GM23338 (cell line): Measurements from ENCODE around the gene RPL27. TPM values are rescaled to one million over a fixed set of nuclear protein-coding genes. Genes with fewer than 3 reads are reported as not detected.

Experiments used
- ATAC-seq: fragments of 200-7000 bp; cut with Tn5 transposase; 3 replicates; pipeline ENCODE4 v1.9.1; 2020
- DNase-seq: peaks from one replicate; pipeline ENCODE4 v3.0.0-alpha.2; 2015; ENCODE audit warnings: low spot score
- H2AFZ ChIP-seq: fragments of 200-600 bp; sonication (generic); 2 replicates; pipeline ENCODE4 v1.8.0; 2016; ENCODE audit warnings: antibody characterized with exemption, mild to moderate bottlenecking, moderate library complexity
- H3F3A ChIP-seq: fragments of 200-600 bp; sonication (generic); replicated peaks from 2 replicates; pipeline ENCODE4 v1.8.0; 2017; ENCODE audit warnings: antibody characterized with exemption, mixed run types, low read depth
- H3K27ac ChIP-seq: fragments of 200-600 bp; sonication (generic); 2 replicates; pipeline ENCODE4 v1.6.1; 2016; ENCODE audit warnings: low read depth
- H3K27me3 ChIP-seq: fragments of 200-600 bp; sonication (generic); 2 replicates; pipeline ENCODE4 v1.8.0; 2016; ENCODE audit warnings: mild to moderate bottlenecking, mixed run types, moderate library complexity; ENCODE audit not compliant: insufficient read depth
- H3K36me3 ChIP-seq: fragments of 200-600 bp; sonication (generic); 2 replicates; pipeline ENCODE4 v1.8.0; 2016; ENCODE audit warnings: mild to moderate bottlenecking; ENCODE audit not compliant: insufficient read depth
- H3K4me1 ChIP-seq: fragments of 200-600 bp; sonication (generic); 2 replicates; pipeline ENCODE4 v1.8.0; 2016; ENCODE audit warnings: mild to moderate bottlenecking, moderate library complexity; ENCODE audit not compliant: insufficient read depth
- H3K4me2 ChIP-seq: fragments of 200-600 bp; sonication (generic); 2 replicates; pipeline ENCODE4 v1.7.1; 2017; ENCODE audit warnings: mixed run types
- H3K4me3 ChIP-seq: fragments of 200-600 bp; sonication (generic); 2 replicates; pipeline ENCODE4 v1.6.1; 2016; ENCODE audit warnings: mixed run types
- H3K79me2 ChIP-seq: fragments of 200-600 bp; sonication (generic); replicated peaks from 2 replicates; pipeline ENCODE4 v1.8.0; 2017; ENCODE audit warnings: mild to moderate bottlenecking; ENCODE audit not compliant: insufficient read depth
- H3K9me2 ChIP-seq: fragments of 200-600 bp; sonication (generic); 2 replicates; pipeline ENCODE4 v1.8.0; 2017; ENCODE audit not compliant: insufficient read depth
- H4K20me1 ChIP-seq: fragments of 200-600 bp; sonication (generic); replicated peaks from 2 replicates; pipeline ENCODE4 v1.8.0; 2017; ENCODE audit warnings: mild to moderate bottlenecking; ENCODE audit not compliant: insufficient read depth
- H3K27ac Mint-ChIP-seq: 2 replicates; pipeline ENCODE4 v1.8.0; 2020; ENCODE audit warnings: inconsistent platforms, mild to moderate bottlenecking, moderate library complexity, mixed read lengths
- H3K27me3 Mint-ChIP-seq: 3 replicates; pipeline ENCODE4 v1.8.0; 2022; ENCODE audit warnings: low read depth, mild to moderate bottlenecking, moderate library complexity, mixed read lengths, inconsistent platforms; ENCODE audit not compliant: insufficient read depth, poor library complexity
- H3K36me3 Mint-ChIP-seq: 3 replicates; pipeline ENCODE4 v1.8.0; 2021; ENCODE audit warnings: low read depth, mild to moderate bottlenecking, inconsistent platforms, moderate library complexity, mixed read lengths
- H3K4me1 Mint-ChIP-seq: 3 replicates; pipeline ENCODE4 v1.8.0; 2020; ENCODE audit warnings: mild to moderate bottlenecking, inconsistent platforms, mixed read lengths
- H3K4me3 Mint-ChIP-seq: 3 replicates; pipeline ENCODE4 v1.8.0; 2021; ENCODE audit warnings: moderate library complexity, mild to moderate bottlenecking, inconsistent platforms, mixed read lengths
- H3K9me3 Mint-ChIP-seq: 3 replicates; pipeline ENCODE4 v1.8.0; 2020; ENCODE audit warnings: moderate library complexity, mild to moderate bottlenecking, inconsistent platforms, mixed read lengths
- CREB1 ChIP-seq: fragments of 250-450 bp; sonication (Bioruptor Pico); IDR thresholded peaks from 2 replicates; pipeline ENCODE4 v1.5.0; 2020; ENCODE audit warnings: low read depth, mild to moderate bottlenecking, moderate library complexity
- CTCF ChIP-seq, 2 experiments: fragments of 200-600 bp in 1 of 2; sonication (generic) in 1 of 2; conservative IDR thresholded peaks; 2 replicates each; pipeline versions ENCODE4 v1.5.1 to v1.6.1; 2016 to 2017; ENCODE audit warnings: antibody characterized with exemption in 2 of 2, low read depth in 2 of 2, mild to moderate bottlenecking in 2 of 2, moderate library complexity in 1 of 2
- ETS1 ChIP-seq: IDR thresholded peaks from 2 replicates; pipeline ENCODE4 v1.6.1; 2016; ENCODE audit warnings: antibody characterized with exemption
- EZH2 ChIP-seq: fragments of 200-600 bp; sonication (generic); IDR thresholded peaks from one replicate; pipeline ENCODE4 v1.8.0; 2017; ENCODE audit warnings: antibody characterized with exemption, mild to moderate bottlenecking, low read depth; ENCODE audit not compliant: unreplicated experiment
- EZH2phosphoT487 ChIP-seq: fragments of 200-600 bp; sonication (generic); IDR thresholded peaks from one replicate; pipeline ENCODE4 v1.8.1; 2018; ENCODE audit warnings: antibody characterized with exemption; ENCODE audit not compliant: unreplicated experiment
- JUNB ChIP-seq: IDR thresholded peaks from one replicate; pipeline ENCODE4 v1.6.1; 2016; ENCODE audit warnings: antibody characterized with exemption; ENCODE audit not compliant: unreplicated experiment
- NANOG ChIP-seq: IDR thresholded peaks from 2 replicates; pipeline ENCODE4 v1.6.1; 2016; ENCODE audit warnings: antibody characterized with exemption, borderline replicate concordance
- POLR2AphosphoS5 ChIP-seq: IDR thresholded peaks from 2 replicates; pipeline ENCODE4 v1.6.1; 2016; ENCODE audit warnings: antibody characterized with exemption, low read depth
- REST ChIP-seq: IDR thresholded peaks from one replicate; pipeline ENCODE4 v1.6.1; 2018; ENCODE audit warnings: antibody characterized with exemption; ENCODE audit not compliant: unreplicated experiment
- STAT1 ChIP-seq: IDR thresholded peaks from one replicate; pipeline ENCODE4 v1.6.1; 2016; ENCODE audit warnings: antibody characterized with exemption; ENCODE audit not compliant: unreplicated experiment
- ZNF114 ChIP-seq: fragments of 250-450 bp; sonication (Bioruptor Pico); IDR thresholded peaks from 2 replicates; pipeline ENCODE4 v1.5.0; 2020; ENCODE audit warnings: mild to moderate bottlenecking, moderate library complexity
- ZNF331 ChIP-seq: fragments of 250-450 bp; sonication (Bioruptor Pico); IDR thresholded peaks from 2 replicates; pipeline ENCODE4 v1.5.0; 2020; ENCODE audit warnings: low read depth, mild to moderate bottlenecking, moderate library complexity
- ZNF462 ChIP-seq: fragments of 250-450 bp; sonication (Bioruptor Pico); IDR thresholded peaks from 2 replicates; pipeline ENCODE4 v1.5.0; 2020; ENCODE audit warnings: mild to moderate bottlenecking, moderate library complexity
- polyA plus RNA-seq: library from polyadenylated mRNA; unstranded; fragments of >200 nt; fragmentation: Nextera tagmentation; extraction: Ambion mirVana; gene quantifications from 2 replicates; pipeline ENCODE4 v1.2.1, GENCODE V29; 2016
- total RNA-seq: library from RNA; depleted of rRNA; stranded (reverse); fragments of >200 nt; shearing (Covaris generic); gene quantifications from 2 replicates; pipeline ENCODE4 v1.2.3, GENCODE V29; 2014

The RPL27 gene
- total and polyA plus RNA-seq, 2 experiments from 2014 or later, result 1,784 to 2,722 TPM

GRCh38 chr17:42975265-42975664, 23.0 kb upstream of the RPL27 start:
- Mint-ChIP-seq H3K36me3 (peaks cover 5% of the 10 kb centered on the region; the same call in 2 of the 3 replicates), H3K27me3 (peaks cover 7% of the 10 kb centered on the region), H3K27ac (no peak overlapping the region), H3K4me3 (no peak overlapping the region), H3K4me1 (peaks cover 7% of the 10 kb centered on the region; the same call in 2 of the 3 replicates), H3K9me3 (peaks cover 7% of the 10 kb centered on the region; the same call in 2 of the 3 replicates)
- Histone ChIP-seq H3F3A (peaks cover 9% of the 10 kb centered on the region; the same call in 1 of the 2 replicates), H3K79me2 (no peaks in the 10 kb centered on the region), H3K27ac (no peak overlapping the region), H3K4me2 (no peak overlapping the region), H2AFZ (no peak overlapping the region), H3K27me3 (no peaks in the 10 kb centered on the region), H3K36me3 (no peaks in the 10 kb centered on the region), H3K4me1 (peaks cover 10% of the 10 kb centered on the region; the same call in 1 of the 2 replicates), H3K4me3 (no peak overlapping the region), H4K20me1 (no peaks in the 10 kb centered on the region), H3K9me2 (no peaks in the 10 kb centered on the region; the same call in 1 of the 2 replicates)
- ATAC-seq (no peak), DNase-seq (no peak)
- TF ChIP-seq EZH2phosphoT487, result no peak
- no peak for TF ChIP-seq STAT1
- TF ChIP-seq EZH2, result no peak
- TF ChIP-seq JUNB, result no peak
- TF ChIP-seq POLR2AphosphoS5, result no peak
- TF ChIP-seq ZNF331 (CRISPR knock-in tag), result no peak
- no peak for TF ChIP-seq CTCF (conservative IDR thresholded peaks at IDR 0.05; ENCODE audit: low read depth in 2 of 2)
- TF ChIP-seq CREB1 (CRISPR knock-in tag), result no peak
- TF ChIP-seq ZNF462 (CRISPR knock-in tag), result no peak
- TF ChIP-seq NANOG, result no peak
- TF ChIP-seq ZNF114 (CRISPR knock-in tag), result no peak
- TF ChIP-seq ETS1, result no peak
- no peak for TF ChIP-seq REST
